COLO668 (cell line): ENCODE data around the gene INS.

Source experiments
- DNase-seq: peaks from one replicate; lab custom pipeline; 2025; ENCODE audit not compliant: unreplicated experiment; lab: John Stamatoyannopoulos, UW

INS gene

GRCh38 chr11:2147391-2147790 is 13.6 kb downstream of the INS start:
- DNase-seq, result no peak

GRCh38 chr11:2146051-2146450 is 15.0 kb downstream of the INS start:
- DNase-seq, result no peak

DNA sequence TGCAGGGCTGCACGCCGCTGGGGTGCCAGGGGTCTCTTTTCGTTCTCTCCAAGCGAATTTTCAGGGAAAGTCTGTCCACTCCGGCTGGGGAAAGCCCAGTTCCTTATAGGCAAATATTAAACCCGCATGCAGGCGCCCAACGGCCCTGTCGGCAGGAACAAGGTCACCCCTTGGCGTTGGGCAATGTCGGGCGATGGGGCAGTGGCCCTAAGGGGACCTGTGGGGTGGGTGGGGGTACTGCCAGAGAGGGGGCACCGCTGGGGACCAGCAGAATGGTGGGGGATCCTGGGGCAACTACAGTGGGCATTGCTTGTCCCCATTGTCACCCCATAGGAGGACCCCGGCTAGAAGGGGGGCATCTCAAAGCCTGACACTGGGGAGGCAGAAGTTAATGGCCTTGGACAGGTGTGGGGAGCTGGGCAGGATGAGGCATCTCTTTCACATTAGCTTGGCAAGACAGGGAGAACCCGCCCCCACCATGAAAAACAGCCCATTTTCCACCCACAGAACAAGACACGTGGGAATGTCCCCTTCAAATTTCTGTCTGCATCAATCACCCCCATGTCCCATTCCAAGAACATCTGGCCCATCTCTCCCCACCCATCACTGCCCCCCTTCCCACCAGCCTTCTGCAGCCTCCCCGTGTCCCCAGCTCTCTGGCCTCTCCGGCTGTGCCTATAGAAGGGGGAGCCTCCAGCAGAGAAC is 16.3 kb downstream of the INS start:
- no peak for DNase-seq

DNA sequence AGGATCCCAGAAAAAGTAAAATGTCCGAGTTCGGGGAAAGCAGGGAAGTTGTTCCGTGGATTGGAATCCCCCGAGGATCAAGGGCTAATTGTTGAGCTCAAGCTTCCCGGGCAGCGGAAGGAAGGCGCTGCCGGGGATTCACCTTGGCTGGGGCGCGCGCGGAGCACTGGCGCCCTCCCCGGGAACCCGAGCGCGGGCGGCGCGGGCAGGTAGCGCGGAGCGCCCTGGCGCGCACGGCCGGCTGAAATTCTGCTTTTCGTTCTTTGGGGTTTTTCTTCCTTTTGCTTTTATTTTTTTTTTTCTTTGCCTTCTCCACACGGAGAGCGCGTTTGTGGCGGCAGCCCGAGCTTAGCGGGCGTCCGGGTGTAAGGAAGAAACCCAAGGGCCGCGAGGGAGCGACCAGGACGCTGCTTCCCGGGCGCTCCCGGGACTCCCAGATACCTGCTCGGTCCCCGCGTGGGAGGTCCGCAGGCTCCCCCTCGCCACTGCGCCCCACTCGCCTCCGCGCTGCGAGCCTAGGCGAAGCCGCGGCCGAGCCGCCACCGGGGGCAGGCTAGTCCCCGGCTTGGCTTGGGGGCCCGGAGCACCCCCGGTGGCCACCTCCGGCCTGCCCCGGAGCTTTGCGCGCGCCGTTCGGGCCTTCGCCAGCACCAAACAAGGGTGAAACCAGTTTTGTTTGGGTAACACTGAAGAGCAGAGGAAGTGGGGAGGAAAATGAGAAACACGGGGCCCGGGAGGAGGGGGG is 17.0 kb downstream of the INS start:
- DNase-seq, result peak; percentile 4

- no peak for DNase-seq
Observed at GRCh38 chr11:2143477-2143798, 17.6 kb downstream of the INS start.

DNA sequence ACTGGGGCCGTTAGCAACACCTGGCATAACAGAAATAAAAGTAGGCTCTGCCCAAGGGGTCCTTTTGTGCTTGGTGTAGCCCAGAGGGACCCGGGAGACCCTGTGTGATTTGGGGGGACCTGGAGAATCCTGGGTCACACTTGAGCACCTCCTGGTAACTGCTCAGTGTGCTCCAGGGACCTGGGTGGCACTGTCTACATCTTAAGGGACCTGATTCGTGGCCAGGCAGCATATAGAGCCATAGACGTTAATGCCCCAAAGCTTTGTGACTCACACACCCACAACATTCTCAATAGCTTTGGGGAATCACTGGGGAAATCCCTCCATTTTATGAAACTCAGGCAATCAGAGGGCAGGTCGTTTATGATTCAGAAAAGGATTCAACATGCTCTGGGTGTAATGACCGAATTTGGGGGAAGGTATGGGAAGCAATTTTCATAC is 18.2 kb downstream of the INS start:
- DNase-seq, result no peak

- DNase-seq, result no peak
Observed at GRCh38 chr11:2142300-2142759, 18.7 kb downstream of the INS start.

DNA sequence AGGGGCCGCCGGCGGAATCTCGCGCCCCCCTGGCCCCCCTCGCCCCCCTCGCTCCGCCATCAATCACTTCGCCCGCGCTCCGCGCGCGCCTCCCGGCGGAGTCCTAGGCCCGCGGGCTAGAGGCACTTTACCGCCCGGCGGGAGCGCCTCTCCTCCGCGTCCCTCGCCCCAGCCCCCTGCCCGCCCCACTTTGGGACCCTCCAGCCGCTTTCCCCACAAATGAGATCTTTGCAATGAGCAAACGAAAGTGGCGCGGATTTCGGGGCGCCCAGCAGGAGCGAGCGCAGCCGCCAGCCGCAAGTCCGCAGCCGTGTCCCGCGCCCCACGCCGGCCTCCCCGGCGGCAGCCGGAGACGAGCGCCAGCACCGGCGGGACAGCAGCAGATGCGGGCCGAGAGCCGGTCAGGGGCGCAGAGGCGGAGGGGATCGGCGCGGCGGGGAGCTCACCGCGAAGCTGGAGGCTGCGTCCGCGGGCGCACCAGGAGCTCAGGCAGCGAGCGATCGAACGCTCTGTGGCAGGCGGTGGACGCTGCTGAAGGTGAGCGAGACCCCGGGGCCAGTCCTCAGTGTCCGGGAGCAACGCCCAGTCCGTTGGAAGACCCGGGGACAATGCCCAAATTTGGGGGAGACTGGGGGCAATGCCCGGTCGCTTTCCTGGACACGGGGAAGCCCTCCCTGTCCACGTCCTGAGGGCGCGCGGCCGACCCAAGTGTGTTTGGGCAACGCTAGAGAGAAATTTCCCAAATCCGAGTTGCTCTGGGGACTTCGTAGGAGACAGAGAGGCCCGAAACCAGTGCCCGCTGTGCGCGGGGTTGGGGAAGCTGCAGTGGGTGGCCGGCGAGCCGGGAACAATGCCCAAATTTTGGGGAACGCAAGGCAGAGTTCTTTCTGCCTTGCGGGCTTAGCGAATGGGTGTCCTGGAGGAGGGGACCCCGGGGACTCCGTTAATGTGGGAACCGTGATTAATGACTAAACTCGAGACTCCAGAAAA is 20.3 kb downstream of the INS start:
- no peak for DNase-seq

DNA sequence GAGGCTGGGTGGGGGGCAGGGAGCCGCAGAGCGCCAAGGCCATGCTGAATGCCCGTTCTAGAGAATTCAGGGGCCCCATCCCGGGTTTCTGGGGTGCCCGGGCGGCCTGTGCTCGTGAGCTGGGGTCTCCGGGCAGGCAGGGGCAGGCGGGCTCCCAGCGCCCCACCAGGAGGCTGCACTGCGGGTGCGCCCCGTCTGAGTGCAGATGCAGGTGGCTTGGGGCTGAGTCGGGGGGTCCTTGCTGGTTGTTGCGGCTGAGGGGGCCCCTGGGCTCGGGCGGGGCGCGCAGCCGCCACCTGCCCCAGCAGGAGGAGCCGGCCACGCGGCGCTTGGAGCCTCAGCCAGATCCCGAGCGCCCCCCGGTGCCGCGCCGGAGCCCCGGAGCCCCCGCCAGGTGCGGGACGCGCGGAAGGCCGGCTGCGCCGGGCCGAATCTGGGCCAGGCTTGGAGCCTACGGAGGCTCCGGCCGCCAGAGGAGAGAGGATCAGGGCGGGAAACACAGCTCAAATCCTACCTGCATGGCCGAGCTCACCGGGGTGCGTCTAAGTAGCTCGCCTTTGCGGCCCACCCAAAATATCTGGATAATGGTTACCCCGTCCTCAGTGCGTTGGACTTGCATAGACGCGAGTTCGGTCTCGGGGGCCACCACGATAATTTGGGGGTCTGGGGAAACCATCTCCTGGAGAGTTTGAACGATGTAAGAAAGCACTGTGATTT is 21.2 kb downstream of the INS start:
- no peak for DNase-seq

DNA sequence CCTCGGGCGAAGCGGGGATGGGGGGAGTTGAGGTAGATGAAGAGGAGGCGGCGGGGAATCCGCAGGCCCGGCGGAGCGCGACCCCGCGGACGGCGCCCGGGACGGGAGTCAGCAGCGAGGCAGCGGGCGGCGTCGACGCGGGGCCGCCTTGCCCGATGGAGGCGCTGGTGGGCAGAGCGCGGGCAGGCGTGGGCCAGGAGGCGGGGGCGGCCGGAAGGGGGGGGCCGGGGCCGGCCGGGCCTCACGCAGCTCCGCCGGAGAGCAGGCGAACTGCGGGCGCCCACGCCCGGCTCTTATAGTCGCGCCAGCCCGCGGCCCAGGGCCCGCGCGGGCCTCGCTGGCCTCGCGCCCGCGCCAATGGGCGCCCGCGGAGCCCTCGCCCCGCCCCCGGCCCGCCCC is 21.9 kb downstream of the INS start, which contains the start of gene IGF2:
Gene IGF2 (minus strand): TSS at position 267 of the 399 bp plus-strand sequence. CDS start 3,866 bp downstream, outside the sequence.
- DNase-seq, result no peak

- DNase-seq, result no peak
Observed at GRCh38 chr11:2138431-2139122, 22.4 kb downstream of the INS start.

DNA sequence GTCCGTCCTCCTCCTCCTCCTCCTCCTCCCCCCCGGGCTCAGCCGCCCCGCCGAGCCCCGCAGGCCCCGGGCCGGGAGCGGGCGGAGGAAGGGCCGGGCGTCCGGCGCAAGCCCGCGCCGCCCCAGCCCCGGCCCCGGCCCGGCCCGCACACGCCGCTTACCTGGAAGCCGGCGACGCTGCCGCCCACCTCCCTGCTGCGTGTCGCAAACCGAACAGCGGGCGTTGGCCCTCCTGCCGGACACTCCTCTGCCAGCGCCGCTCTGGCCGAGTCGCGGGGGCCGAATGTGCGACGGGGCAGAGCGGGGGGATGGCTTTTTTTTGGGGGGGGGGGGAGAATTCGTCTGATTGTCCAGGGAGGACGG is 23.0 kb downstream of the INS start:
- no peak for DNase-seq

DNA sequence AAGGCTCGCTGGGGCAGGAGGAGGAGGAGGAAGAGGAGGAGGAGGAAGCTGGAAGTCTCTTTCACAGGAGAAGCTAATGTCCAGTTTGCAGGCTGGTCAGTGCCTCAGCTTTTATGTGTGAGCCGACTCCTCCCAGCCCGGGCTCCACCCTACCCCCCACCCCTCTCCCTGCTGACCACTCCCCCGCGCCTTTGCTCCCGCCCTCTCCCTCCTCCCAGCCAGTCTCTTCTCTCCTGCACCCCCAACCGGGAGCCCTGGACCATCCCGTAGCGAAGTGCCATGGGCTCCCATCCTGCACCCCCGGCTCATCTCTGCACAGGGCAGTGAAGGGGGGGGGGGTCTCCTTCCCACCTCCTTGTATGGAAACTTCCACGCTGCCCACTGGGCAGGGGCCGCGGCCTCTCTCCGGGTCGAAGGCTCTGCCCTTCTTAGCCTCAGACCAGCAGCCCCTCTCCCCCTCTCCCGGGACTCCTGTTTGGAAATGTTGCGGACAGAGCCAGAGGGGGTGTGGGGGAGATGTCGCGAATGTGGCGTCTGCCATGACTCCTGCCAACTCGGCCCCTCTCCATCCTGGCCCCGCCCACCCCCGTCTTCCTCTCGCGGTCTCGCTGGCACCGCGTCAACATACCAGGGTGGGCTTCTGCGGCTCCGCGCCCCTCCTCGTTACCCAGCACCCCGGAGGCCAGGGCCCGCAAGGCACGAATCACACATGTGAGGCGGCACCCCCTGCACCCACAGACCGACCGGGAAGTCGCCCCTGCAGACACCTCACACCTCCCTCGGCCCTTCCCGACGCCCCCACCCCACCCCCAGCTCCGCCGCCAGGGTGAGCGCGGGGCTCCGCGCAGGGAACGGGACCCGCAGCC is 23.6 kb downstream of the INS start:
- no peak for DNase-seq

- DNase-seq, result no peak
Observed at GRCh38 chr11:2136952-2137201, 24.1 kb downstream of the INS start.

DNA sequence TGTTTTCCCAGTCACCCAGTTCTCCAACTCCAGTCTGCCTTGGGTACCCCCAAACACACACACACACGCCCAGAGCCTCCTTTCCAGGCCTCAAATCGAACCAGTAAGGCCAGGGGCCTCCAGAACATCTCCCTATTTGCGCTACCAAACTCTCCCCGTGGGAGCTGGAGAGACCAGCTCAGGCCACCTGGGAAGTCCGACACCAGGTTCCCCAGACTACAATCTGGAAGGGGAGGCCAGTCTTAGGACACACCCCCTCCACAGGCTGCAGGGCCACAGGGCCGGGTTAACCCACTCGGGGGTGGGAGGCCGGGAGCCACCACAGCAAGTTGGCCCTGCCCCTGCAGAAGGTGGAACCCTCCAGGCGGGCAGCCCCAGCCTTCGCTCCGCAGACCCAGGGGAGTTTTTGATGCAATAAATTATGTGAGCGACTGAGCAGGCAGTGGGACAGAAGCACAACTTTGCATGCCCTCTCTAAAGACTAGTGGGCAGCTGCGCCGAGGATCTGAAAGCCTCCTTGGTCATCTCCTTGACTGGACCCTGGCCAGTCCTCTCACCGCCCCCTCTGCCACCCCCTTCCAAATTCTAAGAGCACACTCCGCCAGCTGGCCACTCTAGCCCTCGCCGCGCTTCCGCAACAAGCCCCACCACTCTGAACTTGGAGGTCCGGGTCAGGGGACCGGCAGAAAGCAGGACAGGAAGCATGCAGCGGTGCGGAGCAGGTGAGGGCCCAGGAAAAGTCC is 24.6 kb downstream of the INS start:
- no peak for DNase-seq

GRCh38 chr11:2135648-2136201 is 25.3 kb downstream of the INS start:
- no peak for DNase-seq

DNA sequence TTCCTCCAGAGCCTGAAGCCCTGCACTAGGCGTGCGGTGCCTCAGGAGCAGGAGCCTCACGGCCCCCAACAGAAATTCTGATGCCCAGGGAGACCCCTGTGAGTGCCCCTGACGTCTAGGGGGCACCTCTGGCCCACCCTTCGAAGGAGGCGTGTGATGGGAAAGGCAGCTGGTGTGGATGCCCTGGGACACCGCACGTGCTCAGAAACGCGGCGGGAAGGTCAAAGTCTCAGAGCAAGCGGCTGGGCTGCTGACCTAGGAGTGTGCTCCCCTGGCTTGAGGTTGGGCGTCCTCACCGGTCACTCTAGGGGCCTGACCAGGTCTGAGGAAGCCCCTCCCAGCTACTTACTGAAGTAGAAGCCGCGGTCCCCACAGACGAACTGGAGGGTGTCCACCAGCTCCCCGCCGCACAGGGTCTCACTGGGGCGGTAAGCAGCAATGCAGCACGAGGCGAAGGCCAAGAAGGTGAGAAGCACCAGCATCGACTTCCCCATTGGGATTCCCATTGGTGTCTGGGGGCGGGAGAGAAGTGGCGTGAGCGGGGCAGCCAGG is 25.9 kb downstream of the INS start:
- DNase-seq, result no peak
